Measurements from ENCODE around the gene XYLT2.
"Not testable (repeated sequence)": the region's sequence is repeated elsewhere in the genome, so short reads cannot be mapped to it uniquely, and the experiment has no call there.

XYLT2 gene

DNA sequence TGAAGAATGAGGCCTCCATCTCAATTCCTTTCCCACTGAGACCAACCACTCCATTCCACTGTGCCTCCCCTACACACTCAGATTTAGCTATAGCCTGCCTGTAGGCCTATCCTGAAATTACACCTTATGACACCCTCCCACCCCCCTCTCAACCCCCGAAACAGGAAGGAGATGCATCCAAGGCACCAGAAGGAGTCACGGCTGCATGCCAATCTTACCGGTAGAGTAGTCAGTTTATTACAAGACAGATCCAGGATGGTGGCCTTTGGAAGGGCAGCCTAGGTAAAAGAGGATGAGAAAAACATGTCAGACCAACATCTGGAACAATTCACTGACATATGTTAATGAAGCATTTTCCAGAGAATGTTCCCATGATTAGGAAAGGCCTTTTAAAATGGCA is 48.8 kb downstream of the XYLT2 start:
- DNase-seq (ENCODE audit: insufficient read length, low spot score) (no peak), FAIRE-seq (no peak)
- TF ChIP-seq POLR2A (IDR thresholded peaks at IDR 0.05; ENCODE audit: low read depth, low read length), result no peak

DNA sequence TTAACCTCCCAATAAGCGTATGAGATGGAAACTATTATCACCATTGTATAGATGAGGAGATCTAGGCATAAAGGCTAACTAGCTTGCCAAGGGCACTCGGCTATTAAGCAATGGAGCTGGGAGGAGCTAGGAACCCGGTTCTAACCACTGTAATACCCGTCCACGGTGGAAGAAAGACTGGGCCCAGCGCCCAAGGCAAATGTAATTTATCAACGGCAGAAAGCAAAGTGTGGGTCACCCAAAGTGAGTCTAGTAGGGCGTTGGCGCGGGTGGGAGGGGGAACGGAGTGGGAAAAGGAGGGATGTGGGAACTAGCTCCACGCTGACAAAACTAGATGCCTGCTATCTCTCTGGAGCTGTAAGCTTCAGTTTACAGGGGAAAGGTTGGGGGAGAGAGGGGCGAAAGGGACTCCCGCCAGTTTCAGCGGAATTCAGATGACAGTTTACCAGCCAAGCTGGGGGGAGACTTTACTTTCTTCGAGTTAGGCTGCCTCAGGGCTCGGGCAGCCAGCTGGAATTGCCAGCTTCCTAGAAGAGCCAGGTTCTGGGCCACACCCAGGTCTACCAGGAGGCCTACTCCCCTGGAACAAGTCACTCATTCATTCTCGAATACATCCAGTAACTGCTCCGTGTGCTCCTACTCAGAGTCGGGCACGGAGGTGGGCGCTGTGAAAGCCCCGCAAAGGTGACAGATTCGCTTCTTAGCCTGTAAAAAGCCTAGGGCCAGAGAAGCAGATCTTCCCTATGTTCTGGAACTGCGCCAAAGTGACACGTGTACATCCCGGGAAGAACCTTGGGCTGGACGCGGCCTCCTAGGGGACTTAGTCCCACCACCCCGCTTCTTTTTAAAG is 50.6 kb downstream of the XYLT2 start:
- peak; percentile 38 for DNase-seq (ENCODE audit: insufficient read length, low spot score)
- TF ChIP-seq POLR2A (IDR thresholded peaks at IDR 0.05; ENCODE audit: low read depth, low read length), result no peak
- no peak for FAIRE-seq

DNA sequence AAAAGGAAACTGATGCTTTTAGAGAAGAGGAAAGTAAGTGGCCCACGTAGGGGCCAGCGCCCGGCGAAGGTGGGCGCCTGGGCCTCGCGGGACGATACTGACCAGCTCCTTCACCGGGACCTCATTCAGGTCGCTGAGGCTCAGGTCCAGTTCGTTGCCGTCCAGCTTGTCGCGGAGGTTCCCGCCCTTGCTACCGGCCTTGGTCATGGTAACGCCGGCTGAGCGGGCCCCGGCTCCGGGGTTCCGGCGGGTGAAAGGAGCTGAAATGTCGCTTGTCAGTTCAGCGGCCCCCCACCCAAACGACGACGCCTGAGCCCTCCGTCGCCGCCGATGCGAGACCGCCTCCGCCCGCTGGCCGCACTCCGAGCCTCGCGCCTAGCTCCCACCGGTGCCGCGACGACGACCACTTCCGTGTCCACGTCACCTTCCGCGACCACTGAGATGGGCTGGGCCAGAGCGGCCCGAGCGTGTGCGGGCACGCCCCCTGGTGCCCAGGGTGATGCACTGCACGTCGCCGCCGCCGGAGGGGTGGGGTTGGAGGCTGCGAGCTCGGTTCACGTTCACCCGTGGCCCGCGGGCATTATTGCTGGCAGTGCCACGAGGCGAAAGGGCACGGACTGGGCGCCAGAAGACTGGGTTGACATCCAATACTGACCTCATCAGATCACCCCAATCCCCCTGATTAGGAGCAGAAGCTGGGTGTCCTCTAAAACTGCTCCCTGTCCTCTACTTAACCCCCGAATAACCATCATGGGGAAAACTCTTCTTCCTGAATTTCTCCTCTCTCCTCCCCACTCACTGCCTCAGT is 51.4 kb downstream of the XYLT2 start, which contains the start of gene LRRC59:
Gene LRRC59, minus strand, starts transcription at position 413 of the 808 bp plus-strand sequence. Its CDS starts 206 bp downstream, at position 207.
- peak; percentile 95 for TF ChIP-seq POLR2A (IDR thresholded peaks at IDR 0.05; ENCODE audit: low read depth, low read length)
- DNase-seq (ENCODE audit: insufficient read length, low spot score) (peak; percentile 92), FAIRE-seq (no peak)

- no peak for DNase-seq (ENCODE audit: insufficient read length, low spot score)
- FAIRE-seq, result no peak
- TF ChIP-seq POLR2A (IDR thresholded peaks at IDR 0.05; ENCODE audit: low read depth, low read length), result no peak
These were observed 52.0 kb downstream of the XYLT2 start for GRCh38 chr17:50397919-50398285.

GRCh38 chr17:50398672-50399071 is 52.7 kb downstream of the XYLT2 start:
- FAIRE-seq; DNase-seq (ENCODE audit: insufficient read length, low spot score): not testable (repeated sequence)

DNA sequence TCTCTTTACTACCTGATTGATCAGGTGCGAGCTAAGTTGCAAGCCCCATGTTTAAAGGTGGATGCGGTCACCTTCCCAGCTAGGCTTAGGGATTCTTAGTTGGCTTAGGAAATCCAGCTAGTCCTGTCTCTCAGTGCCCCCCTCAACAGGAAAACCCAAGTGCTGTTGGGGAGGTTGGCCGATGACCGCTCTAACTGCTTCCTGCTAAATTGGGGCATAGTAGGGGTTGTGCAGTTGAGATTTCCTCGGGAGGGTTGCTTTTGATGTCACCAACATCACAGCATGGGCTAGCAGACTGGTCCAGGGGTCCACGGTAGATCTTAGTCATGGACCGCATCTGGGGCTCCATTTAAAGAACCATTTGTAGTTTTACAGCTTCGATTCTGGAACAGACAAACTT is 53.7 kb downstream of the XYLT2 start:
- not testable (repeated sequence) for DNase-seq (ENCODE audit: insufficient read length, low spot score); FAIRE-seq

DNA sequence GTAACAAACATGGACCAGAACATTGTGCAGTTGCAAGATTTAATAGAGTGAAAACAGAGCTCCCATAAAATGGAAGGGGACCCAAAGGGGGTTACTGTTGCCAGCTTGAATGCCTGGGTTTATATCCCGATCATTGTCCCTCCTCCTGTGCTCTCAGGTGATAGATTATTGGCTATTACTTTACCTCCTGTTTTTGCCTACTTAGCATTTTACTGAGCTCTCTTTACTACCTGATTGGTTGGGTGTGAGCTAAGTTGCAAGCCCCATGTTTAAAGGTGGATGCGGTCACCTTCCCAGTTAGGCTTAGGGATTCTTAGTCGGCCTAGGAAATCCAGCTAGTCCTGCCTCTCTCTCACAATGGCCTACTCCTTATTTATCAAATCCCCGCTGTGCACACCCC is 59.4 kb downstream of the XYLT2 start:
- DNase-seq (ENCODE audit: insufficient read length, low spot score); FAIRE-seq: not testable (repeated sequence)

- DNase-seq (ENCODE audit: insufficient read length, low spot score), result no peak
- TF ChIP-seq POLR2A (IDR thresholded peaks at IDR 0.05; ENCODE audit: low read depth, low read length), result no peak
- FAIRE-seq, result no peak
These were observed 60.7 kb downstream of the XYLT2 start for GRCh38 chr17:50406578-50406977.

- no peak for TF ChIP-seq POLR2A (IDR thresholded peaks at IDR 0.05; ENCODE audit: low read depth, low read length)
- FAIRE-seq, result no peak
- DNase-seq (ENCODE audit: insufficient read length, low spot score), result no peak
These were observed 62.0 kb downstream of the XYLT2 start for GRCh38 chr17:50407921-50408320.
